ENCODE results near the gene FCF1.

The FCF1 gene, protein sequence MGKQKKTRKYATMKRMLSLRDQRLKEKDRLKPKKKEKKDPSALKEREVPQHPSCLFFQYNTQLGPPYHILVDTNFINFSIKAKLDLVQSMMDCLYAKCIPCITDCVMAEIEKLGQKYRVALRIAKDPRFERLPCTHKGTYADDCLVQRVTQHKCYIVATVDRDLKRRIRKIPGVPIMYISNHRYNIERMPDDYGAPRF

DNA sequence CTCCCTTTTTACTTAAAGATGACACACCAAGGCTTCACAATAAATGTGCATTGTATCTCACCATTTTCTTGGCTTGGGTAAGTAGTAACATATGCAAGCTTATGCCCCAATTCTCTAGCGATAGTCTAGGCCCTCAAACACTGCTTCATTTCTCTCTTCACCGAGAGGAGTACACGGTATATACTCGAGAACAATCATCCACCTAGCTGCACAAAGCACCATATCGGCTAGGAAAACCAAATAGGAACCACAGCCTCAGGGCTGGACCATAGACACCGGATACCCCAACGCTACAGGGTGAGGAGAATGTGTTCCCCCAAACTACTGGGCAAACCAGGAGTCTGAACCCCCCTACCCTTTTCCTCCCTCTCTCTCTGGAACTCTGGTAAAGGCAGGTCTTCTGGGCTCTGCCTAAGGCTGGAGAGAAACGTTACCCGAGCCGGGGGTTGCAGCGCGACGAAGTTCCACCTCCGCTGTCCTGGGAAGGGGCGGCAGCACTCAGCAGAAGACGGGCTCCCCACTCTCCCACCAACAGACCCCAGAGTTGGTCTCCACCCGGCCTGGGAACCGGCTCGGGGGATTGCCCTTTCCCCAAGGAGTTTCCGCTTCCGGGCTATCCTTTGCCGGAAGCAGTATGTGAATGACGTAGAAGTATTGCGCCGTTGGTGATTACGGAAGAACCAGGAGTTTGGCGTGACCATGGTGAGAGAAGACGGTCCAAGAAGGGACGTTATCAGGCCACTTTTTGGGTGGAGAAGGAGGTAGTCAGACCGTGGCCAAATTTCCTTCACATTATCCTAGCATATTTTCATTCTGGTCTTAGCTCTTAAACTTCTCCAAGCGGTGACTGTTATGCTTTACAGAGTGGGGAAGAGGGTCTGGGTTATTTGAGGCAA lies at the start of gene FCF1, which contains the start of gene AREL1:
Gene FCF1, plus strand, starts transcription at position 646 of the 896 bp plus-strand sequence. Its CDS starts 54 bp downstream, at position 700.
Gene AREL1, minus strand, starts transcription at position 582 of the 896 bp plus-strand sequence. CDS start 27,465 bp downstream, outside the sequence.
- H3K4me3 ChIP-seq (ENCODE audit: low read length), result peak within 1 kb of the TSS; percentile 93
- TF ChIP-seq, protein P1, sequence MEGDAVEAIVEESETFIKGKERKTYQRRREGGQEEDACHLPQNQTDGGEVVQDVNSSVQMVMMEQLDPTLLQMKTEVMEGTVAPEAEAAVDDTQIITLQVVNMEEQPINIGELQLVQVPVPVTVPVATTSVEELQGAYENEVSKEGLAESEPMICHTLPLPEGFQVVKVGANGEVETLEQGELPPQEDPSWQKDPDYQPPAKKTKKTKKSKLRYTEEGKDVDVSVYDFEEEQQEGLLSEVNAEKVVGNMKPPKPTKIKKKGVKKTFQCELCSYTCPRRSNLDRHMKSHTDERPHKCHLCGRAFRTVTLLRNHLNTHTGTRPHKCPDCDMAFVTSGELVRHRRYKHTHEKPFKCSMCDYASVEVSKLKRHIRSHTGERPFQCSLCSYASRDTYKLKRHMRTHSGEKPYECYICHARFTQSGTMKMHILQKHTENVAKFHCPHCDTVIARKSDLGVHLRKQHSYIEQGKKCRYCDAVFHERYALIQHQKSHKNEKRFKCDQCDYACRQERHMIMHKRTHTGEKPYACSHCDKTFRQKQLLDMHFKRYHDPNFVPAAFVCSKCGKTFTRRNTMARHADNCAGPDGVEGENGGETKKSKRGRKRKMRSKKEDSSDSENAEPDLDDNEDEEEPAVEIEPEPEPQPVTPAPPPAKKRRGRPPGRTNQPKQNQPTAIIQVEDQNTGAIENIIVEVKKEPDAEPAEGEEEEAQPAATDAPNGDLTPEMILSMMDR (conservative IDR thresholded peaks at IDR 0.05; ENCODE audit: low read length), result no peak
- peak; percentile 84 for DNase-seq (ENCODE audit: low read depth)

DNA sequence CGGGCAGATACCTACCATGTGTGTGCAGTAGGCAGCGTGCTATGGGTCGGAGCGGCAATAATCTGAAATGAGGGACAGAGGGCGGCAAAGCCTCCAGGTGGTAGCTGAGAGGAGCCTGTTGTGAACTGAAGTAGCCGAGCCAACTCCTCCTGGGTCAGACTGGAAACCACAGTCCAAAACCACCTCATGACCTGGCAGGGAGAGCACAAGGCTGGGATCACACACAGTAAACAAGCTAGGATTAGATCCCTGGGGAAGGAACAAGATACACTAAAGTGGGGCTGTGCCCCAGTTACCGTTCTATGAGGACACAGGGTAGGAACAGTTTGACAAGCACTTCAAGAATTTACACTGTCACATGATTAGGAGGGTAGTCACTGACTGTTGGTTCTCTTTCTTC lies 49.1 kb upstream of the FCF1 start:
- H3K4me3 ChIP-seq (ENCODE audit: low read length), result no peak overlapping the region
- TF ChIP-seq, protein P1 (conservative IDR thresholded peaks at IDR 0.05; ENCODE audit: low read length), result no peak
- no peak for DNase-seq (ENCODE audit: low read depth)

DNA sequence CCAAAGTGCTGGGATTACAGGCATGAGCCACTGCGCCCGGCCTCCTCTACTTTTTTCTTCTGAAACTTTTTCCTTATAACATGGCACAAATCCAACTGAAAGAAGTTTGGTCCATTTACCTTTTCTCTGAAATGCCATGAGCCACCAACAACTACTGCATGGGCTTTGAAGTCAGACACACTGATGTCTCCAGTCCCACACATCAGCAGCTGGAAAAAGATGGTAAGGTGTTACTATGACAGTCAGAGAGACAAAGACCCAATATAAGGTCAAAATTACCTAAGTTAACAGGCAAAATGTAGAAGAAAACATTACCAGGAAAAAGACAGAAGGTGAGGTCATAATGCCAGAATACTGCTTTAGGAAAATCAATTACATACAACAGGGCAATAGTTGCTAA lies 48.2 kb upstream of the FCF1 start:
- TF ChIP-seq, protein P1 (conservative IDR thresholded peaks at IDR 0.05; ENCODE audit: low read length), result no peak
- no peak overlapping the region for H3K4me3 ChIP-seq (ENCODE audit: low read length)
- no peak for DNase-seq (ENCODE audit: low read depth)

DNA sequence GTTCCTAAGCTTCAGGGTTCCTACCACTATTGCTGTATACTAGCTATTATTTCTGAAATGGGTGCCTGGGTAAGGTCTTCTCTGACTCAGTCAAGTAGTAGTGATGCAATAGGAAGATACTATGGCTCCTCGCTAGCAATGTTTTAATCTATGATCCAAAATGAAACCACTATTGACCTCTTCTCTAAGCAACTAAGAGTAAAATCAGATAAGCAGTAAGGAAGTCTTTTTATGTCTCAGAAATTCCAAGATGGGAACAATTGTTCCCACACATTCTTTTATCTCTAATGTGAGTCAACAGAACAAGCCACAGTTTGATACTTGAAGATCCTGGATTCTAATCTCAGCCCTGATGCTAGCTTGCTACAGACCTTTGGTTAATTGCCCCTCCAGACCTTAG lies 45.2 kb upstream of the FCF1 start:
- TF ChIP-seq, protein P1 (conservative IDR thresholded peaks at IDR 0.05; ENCODE audit: low read length), result no peak
- DNase-seq (ENCODE audit: low read depth), result peak; percentile 45
- H3K4me3 ChIP-seq (ENCODE audit: low read length), result no peak overlapping the region

DNA sequence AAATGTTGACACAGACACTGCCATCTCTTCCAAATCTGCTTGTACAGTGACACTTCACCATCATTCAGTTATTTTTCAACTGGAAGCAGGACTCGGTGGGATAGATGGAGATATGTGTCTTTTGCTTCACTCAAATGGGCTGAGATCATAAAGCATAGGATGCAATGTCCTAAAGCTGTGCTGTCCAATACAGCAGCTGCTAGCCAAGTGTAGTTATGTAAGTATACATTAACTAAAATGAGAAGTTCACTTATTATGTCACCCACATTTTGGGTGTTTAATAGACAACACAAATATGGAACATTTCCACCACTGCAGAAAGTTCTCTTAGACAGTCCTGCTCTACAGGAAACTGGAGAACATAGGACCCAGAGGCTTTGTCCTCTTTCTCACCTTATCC lies 43.7 kb upstream of the FCF1 start:
- TF ChIP-seq, protein P1 (conservative IDR thresholded peaks at IDR 0.05; ENCODE audit: low read length), result no peak
- no peak for DNase-seq (ENCODE audit: low read depth)

GRCh38 chr14:74669846-74670245 lies 43.1 kb upstream of the FCF1 start:
- TF ChIP-seq, protein P1 (conservative IDR thresholded peaks at IDR 0.05; ENCODE audit: low read length), result no peak
- no peak overlapping the region for H3K4me3 ChIP-seq (ENCODE audit: low read length)
- no peak for DNase-seq (ENCODE audit: low read depth)

More for the DNA sequence above, 43.7 kb upstream of the FCF1 start:
- H3K4me3 ChIP-seq (ENCODE audit: low read length), result no peak overlapping the region

All from AG10803 (cell line).